Stimulated activated naive B cell treated with anti-CD40 and anti-IgM and Interleukin-4, amounts not matched to agents 10 μg/mL and 1 μg/mL and 100 μg/mL, for 72 hours (primary cell): ENCODE data around the gene ADGRD1.

Experiments
- ATAC-seq, 2 donors: fragments of 150-1000 bp; cut with Tn5 transposase; replicated peaks; 2 replicates each; pipeline ENCODE4 v1.10.0; 2021; ENCODE audit warnings: moderate library complexity in 1 of 2
- DNase-seq: peaks from one replicate; pipeline ENCODE4 v3.0.0; 2021
- H3K27ac Mint-ChIP-seq: one replicate; pipeline ENCODE4 v1.8.0; 2022; ENCODE audit warnings: mild to moderate bottlenecking, mixed read lengths
- H3K27me3 Mint-ChIP-seq, 2 donors: one replicate each; pipeline ENCODE4 v1.8.0; 2022; ENCODE audit warnings: mixed read lengths in 2 of 2
- H3K36me3 Mint-ChIP-seq, 2 donors: one replicate each; pipeline ENCODE4 v1.8.0; 2022; ENCODE audit warnings: mixed read lengths in 2 of 2, mild to moderate bottlenecking in 1 of 2
- H3K4me1 Mint-ChIP-seq, 2 donors: one replicate each; pipeline ENCODE4 v1.8.0; 2022; ENCODE audit warnings: mixed read lengths in 2 of 2, mild to moderate bottlenecking in 1 of 2
- H3K4me3 Mint-ChIP-seq, 2 donors: one replicate each; pipeline ENCODE4 v1.8.0; 2022; ENCODE audit warnings: mild to moderate bottlenecking in 2 of 2, mixed read lengths in 2 of 2, moderate library complexity in 1 of 2
- H3K9me3 Mint-ChIP-seq, 2 donors: one replicate each; pipeline ENCODE4 v1.8.0; 2022; ENCODE audit warnings: mixed read lengths in 2 of 2, mild to moderate bottlenecking in 1 of 2

ADGRD1 gene

GRCh38 chr12:131187602-131188001 is 233.9 kb downstream of the ADGRD1 start:
- no peak for ATAC-seq

GRCh38 chr12:131188131-131189050 is 234.7 kb downstream of the ADGRD1 start:
- Mint-ChIP-seq H3K9me3 (peaks cover 19% of the 10 kb centered on the region in 2 donors), H3K4me3 (no peak overlapping the region), H3K36me3 (peaks cover 0 to 4% of the 10 kb centered on the region in 2 donors), H3K27me3 (peaks cover 4 to 7% of the 10 kb centered on the region in 2 donors), H3K27ac (no peak overlapping the region), H3K4me1 (no peaks in the 10 kb centered on the region)
- ATAC-seq (no peak), DNase-seq (no peak)

More at GRCh38 chr12:131187602-131188001, 233.9 kb downstream of the ADGRD1 start:
- Mint-ChIP-seq H3K36me3 (peaks cover 0 to 4% of the 10 kb centered on the region in 2 donors), H3K9me3 (peaks cover 19% of the 10 kb centered on the region in 2 donors), H3K4me1 (no peaks in the 10 kb centered on the region), H3K27ac (no peak overlapping the region), H3K27me3 (peaks cover 0 to under 1% of the 10 kb centered on the region in 2 donors), H3K4me3 (no peak overlapping the region)
- DNase-seq: no peak

GRCh38 chr12:131189781-131190180 is 236.1 kb downstream of the ADGRD1 start:
- Mint-ChIP-seq H3K9me3 (peaks cover 10 to 12% of the 10 kb centered on the region in 2 donors), H3K27me3 (peaks cover 4 to 7% of the 10 kb centered on the region in 2 donors), H3K4me1 (no peaks in the 10 kb centered on the region), H3K36me3 (peaks cover 0 to 4% of the 10 kb centered on the region in 2 donors), H3K27ac (no peak overlapping the region), H3K4me3 (no peak overlapping the region)
- ATAC-seq: no peak
- DNase-seq: no peak

GRCh38 chr12:131190965-131191364 is 237.3 kb downstream of the ADGRD1 start:
- H3K9me3 Mint-ChIP-seq: peaks cover 6 to 7% of the 10 kb centered on the region in 2 donors
- no peak overlapping the region for H3K27ac Mint-ChIP-seq
- no peaks in the 10 kb centered on the region for H3K4me1 Mint-ChIP-seq
- peaks cover 4 to 7% of the 10 kb centered on the region in 2 donors for H3K27me3 Mint-ChIP-seq
- no peak overlapping the region for H3K4me3 Mint-ChIP-seq
- peaks cover 0 to 4% of the 10 kb centered on the region in 2 donors for H3K36me3 Mint-ChIP-seq
- ATAC-seq (no peak), DNase-seq (no peak)
